HG03469 (cell line): ENCODE data around the gene SSTR3.

Experiments used
- ATAC-seq: cut with Tn5 transposase; IDR thresholded peaks from one replicate; pipeline ENCODE4 v1.9.1; 2021; ENCODE audit warnings: mild to moderate bottlenecking, moderate library complexity, moderate number of reproducible peaks; ENCODE audit not compliant: unreplicated experiment

Gene SSTR3

GRCh38 chr22:37229805-37230672 lies 17.8 kb upstream of the SSTR3 start:
- ATAC-seq: no peak

- no peak for ATAC-seq
Measured at GRCh38 chr22:37229012-37229804, 16.9 kb upstream of the SSTR3 start.

- no peak for ATAC-seq
Measured at GRCh38 chr22:37228106-37229011, 16.1 kb upstream of the SSTR3 start.

- ATAC-seq: no peak
Measured at GRCh38 chr22:37226514-37226913, 14.2 kb upstream of the SSTR3 start.

GRCh38 chr22:37226087-37226486 lies 13.8 kb upstream of the SSTR3 start:
- ATAC-seq: no peak

- ATAC-seq: no peak
Measured at GRCh38 chr22:37225481-37225880, 13.2 kb upstream of the SSTR3 start.

- no peak for ATAC-seq
Measured at GRCh38 chr22:37224757-37225420, 12.6 kb upstream of the SSTR3 start.

- no peak for ATAC-seq
Measured at GRCh38 chr22:37223965-37224551, 11.8 kb upstream of the SSTR3 start.

- ATAC-seq: no peak
Measured at GRCh38 chr22:37222440-37222971, 10.2 kb upstream of the SSTR3 start.

GRCh38 chr22:37221424-37222333 lies 9.4 kb upstream of the SSTR3 start:
- no peak for ATAC-seq

- no peak for ATAC-seq
Measured at GRCh38 chr22:37220543-37220981, 8.3 kb upstream of the SSTR3 start.

GRCh38 chr22:37219533-37219932 lies 7.3 kb upstream of the SSTR3 start:
- ATAC-seq: no peak

- ATAC-seq: peak; percentile 53
Measured at GRCh38 chr22:37218771-37219411, 6.6 kb upstream of the SSTR3 start.

- no peak for ATAC-seq
Measured at GRCh38 chr22:37218399-37218770, 6.1 kb upstream of the SSTR3 start.

GRCh38 chr22:37215890-37216289 lies 3.6 kb upstream of the SSTR3 start:
- ATAC-seq: no peak

- no peak for ATAC-seq
Measured at GRCh38 chr22:37214731-37215030, 2.4 kb upstream of the SSTR3 start.

GRCh38 chr22:37213941-37214730 lies 1.9 kb upstream of the SSTR3 start:
- ATAC-seq: no peak
